ENCODE data around the gene INSL3. TPM values are rescaled to one million over a fixed set of nuclear protein-coding genes. Genes with fewer than 3 reads are reported as not detected.

The INSL3 gene
- total RNA-seq, 5 donors from 2014 or later (not counting 1 experiment from before 2014, with no cell fraction given): 4.3 to 8.9 (median 5.4) TPM

- Mint-ChIP-seq H3K36me3 (no peaks in the 10 kb centered on the region), H3K4me1 (peaks cover 44 to 57% (median 48%) of the 10 kb centered on the region in 3 donors), H3K4me3 (peak overlapping the region in 1 of 3 donors; percentile 77), H3K9me3 (no peaks in the 10 kb centered on the region), H3K27me3 (no peaks in the 10 kb centered on the region), H3K27ac (peak overlapping the region in 1 of 2 donors; percentile 34)
- ChIA-PET CTCF (interaction anchor here in 1 of 2 donors (0.7 kb wide), 1 partner anchor 351 kb away, joined by 3 read pairs; no protein-coding TSS in a partner anchor), POLR2A (no interaction called here)
- no peak for DNase-seq
- Histone ChIP-seq H3K27me3 (replicated peaks in 1 of 2; ENCODE audit: control insufficient read depth in 2 of 2, extremely low read depth in 1 of 2, insufficient read depth in 2 of 2, low read length in 1 of 2) (peaks cover 0 to 26% of the 10 kb centered on the region in 2 experiments), H3K9me3 (no peaks in the 10 kb centered on the region), H3K36me3 (ENCODE audit: control insufficient read depth in 2 of 2, extremely low read depth in 1 of 2, insufficient read depth in 1 of 2, low read length in 1 of 2) (no peaks in the 10 kb centered on the region), H3K27ac (ENCODE audit: low read length) (no peak overlapping the region), H3K4me1 (ENCODE audit: control insufficient read depth in 1 of 2, extremely low read depth in 1 of 2, insufficient read depth in 2 of 2, low read length in 2 of 2) (peaks cover 28 to 48% of the 10 kb centered on the region in 2 experiments), H3K4me3 (ENCODE audit: control insufficient read depth in 1 of 2, extremely low read depth in 1 of 2, low read length in 1 of 2) (no peak overlapping the region)
- 75% methylated on average over 5 of the region's 11 CpGs for WGBS (ENCODE audit: insufficient coverage)
- ATAC-seq (replicated peaks in 1 of 4): no peak
Observed at GRCh38 chr19:17797424-17798201, 23.7 kb downstream of the INSL3 start.

DNA sequence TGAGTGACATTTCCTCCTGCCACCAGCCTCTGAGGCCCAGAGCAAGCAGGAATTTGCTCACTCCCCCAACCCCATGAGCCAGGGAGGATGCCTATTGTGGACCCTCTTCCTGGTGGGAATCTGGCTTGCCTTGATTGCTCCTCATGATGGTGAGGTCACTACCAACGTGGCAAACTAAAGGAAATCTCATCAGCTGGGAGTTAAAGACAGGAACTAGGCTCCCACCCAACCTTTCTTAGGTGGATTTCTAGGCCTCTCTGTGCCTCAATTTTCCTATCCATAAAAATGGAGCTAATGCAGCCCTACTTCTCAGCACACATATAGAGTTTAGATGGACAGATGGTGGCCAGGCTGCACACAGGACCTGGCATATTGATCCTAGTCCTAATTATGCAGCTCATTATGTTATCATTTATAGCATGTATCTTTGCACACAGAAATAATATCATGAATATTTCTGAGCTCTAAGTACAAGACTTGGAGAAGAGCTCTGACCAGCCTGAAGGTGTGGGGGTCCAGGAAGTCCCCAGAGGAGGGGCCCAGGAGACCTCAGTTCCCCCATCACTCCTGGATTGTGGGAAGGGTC is 24.4 kb downstream of the INSL3 start:
- Mint-ChIP-seq H3K27me3 (no peaks in the 10 kb centered on the region), H3K9me3 (no peaks in the 10 kb centered on the region), H3K4me1 (peaks cover 39 to 54% (median 45%) of the 10 kb centered on the region in 3 donors), H3K36me3 (no peaks in the 10 kb centered on the region), H3K27ac (peak overlapping the region in 1 of 2 donors; percentile 52), H3K4me3 (peak overlapping the region in 1 of 3 donors; percentile 77)
- H3K27me3 ChIP-seq (replicated peaks in 1 of 2; ENCODE audit: control insufficient read depth in 2 of 2, extremely low read depth in 1 of 2, insufficient read depth in 2 of 2, low read length in 1 of 2): peaks cover 0 to 26% of the 10 kb centered on the region in 2 experiments
- H3K36me3 ChIP-seq (ENCODE audit: control insufficient read depth in 2 of 2, extremely low read depth in 1 of 2, insufficient read depth in 1 of 2, low read length in 1 of 2): no peaks in the 10 kb centered on the region
- no CpG with 5 or more reads among the region's 1 CpG for WGBS (ENCODE audit: insufficient coverage)
- no peaks in the 10 kb centered on the region for H3K9me3 ChIP-seq
- CTCF ChIA-PET: no interaction called here
- no peak for ATAC-seq (replicated peaks in 1 of 4)
- H3K27ac ChIP-seq (ENCODE audit: low read length): no peak overlapping the region
- POLR2A ChIA-PET: no interaction called here
- H3K4me3 ChIP-seq (ENCODE audit: control insufficient read depth in 1 of 2, extremely low read depth in 1 of 2, low read length in 1 of 2): peak overlapping the region in 1 of 2 donors; percentile 3
- DNase-seq: no peak
- H3K4me1 ChIP-seq (ENCODE audit: control insufficient read depth in 1 of 2, extremely low read depth in 1 of 2, insufficient read depth in 2 of 2, low read length in 2 of 2): peaks cover 23 to 45% of the 10 kb centered on the region in 2 experiments

- ChIA-PET CTCF (interaction anchor here (0.5 to 0.6 kb wide), 3 partner anchors 416 to 798 kb away, joined by 3 to 4 read pairs (median 3); no protein-coding TSS in a partner anchor), POLR2A (no interaction called here)
- no peaks in the 10 kb centered on the region for H3K9me3 Mint-ChIP-seq
- no peaks in the 10 kb centered on the region for H3K36me3 ChIP-seq (ENCODE audit: control insufficient read depth in 2 of 2, extremely low read depth in 1 of 2, insufficient read depth in 1 of 2, low read length in 1 of 2)
- ATAC-seq (replicated peaks in 1 of 4) (peak in 1 of 4 experiments; percentile 29), DNase-seq (no peak)
- peak overlapping the region in 2 of 3 donors; percentile 55 to 77 for H3K4me3 Mint-ChIP-seq
- H3K4me1 ChIP-seq (ENCODE audit: control insufficient read depth in 1 of 2, extremely low read depth in 1 of 2, insufficient read depth in 2 of 2, low read length in 2 of 2): peaks cover 29 to 51% of the 10 kb centered on the region in 2 experiments
- peak overlapping the region in 1 of 2 donors; percentile 3 for H3K4me3 ChIP-seq (ENCODE audit: control insufficient read depth in 1 of 2, extremely low read depth in 1 of 2, low read length in 1 of 2)
- H3K27me3 ChIP-seq (replicated peaks in 1 of 2; ENCODE audit: control insufficient read depth in 2 of 2, extremely low read depth in 1 of 2, insufficient read depth in 2 of 2, low read length in 1 of 2): peaks cover 0 to 26% of the 10 kb centered on the region in 2 experiments
- no peaks in the 10 kb centered on the region for H3K27me3 Mint-ChIP-seq
- peaks cover 45 to 62% (median 52%) of the 10 kb centered on the region in 3 donors for H3K4me1 Mint-ChIP-seq
- H3K9me3 ChIP-seq: no peaks in the 10 kb centered on the region
- H3K27ac ChIP-seq (ENCODE audit: low read length): no peak overlapping the region
- WGBS (ENCODE audit: insufficient coverage): 73% methylated on average over 4 of the region's 6 CpGs
- H3K36me3 Mint-ChIP-seq: no peaks in the 10 kb centered on the region
- peak overlapping the region; percentile 43 to 52 for H3K27ac Mint-ChIP-seq
Observed at GRCh38 chr19:17796013-17796837, 25.1 kb downstream of the INSL3 start.

GRCh38 chr19:17795495-17795856 is 25.8 kb downstream of the INSL3 start:
- ChIA-PET CTCF (interaction anchor here (0.5 to 0.6 kb wide), 2 partner anchors 515 to 799 kb away, joined by 3 to 4 read pairs; no protein-coding TSS in a partner anchor), POLR2A (no interaction called here)
- Mint-ChIP-seq H3K4me1 (peaks cover 50 to 65% (median 55%) of the 10 kb centered on the region in 3 donors), H3K27me3 (no peaks in the 10 kb centered on the region), H3K9me3 (no peaks in the 10 kb centered on the region), H3K36me3 (no peaks in the 10 kb centered on the region), H3K4me3 (peak overlapping the region; percentile 24 to 77 (median 55)), H3K27ac (no peak overlapping the region)
- no peak for ATAC-seq (replicated peaks in 1 of 4)
- no peak for DNase-seq
- Histone ChIP-seq H3K9me3 (no peaks in the 10 kb centered on the region), H3K27ac (ENCODE audit: low read length) (no peak overlapping the region), H3K36me3 (ENCODE audit: control insufficient read depth in 2 of 2, extremely low read depth in 1 of 2, insufficient read depth in 1 of 2, low read length in 1 of 2) (no peaks in the 10 kb centered on the region), H3K4me3 (ENCODE audit: control insufficient read depth in 1 of 2, extremely low read depth in 1 of 2, low read length in 1 of 2) (peak overlapping the region; percentile 38 to 62), H3K4me1 (ENCODE audit: control insufficient read depth in 1 of 2, extremely low read depth in 1 of 2, insufficient read depth in 2 of 2, low read length in 2 of 2) (peaks cover 29 to 57% of the 10 kb centered on the region in 2 experiments), H3K27me3 (replicated peaks in 1 of 2; ENCODE audit: control insufficient read depth in 2 of 2, extremely low read depth in 1 of 2, insufficient read depth in 2 of 2, low read length in 1 of 2) (peaks cover 0 to 26% of the 10 kb centered on the region in 2 experiments)
- 65% methylated on average over 14 of the region's 14 CpGs for WGBS (ENCODE audit: insufficient coverage)

- H3K36me3 ChIP-seq (ENCODE audit: control insufficient read depth in 2 of 2, extremely low read depth in 1 of 2, insufficient read depth in 1 of 2, low read length in 1 of 2): no peaks in the 10 kb centered on the region
- ATAC-seq (replicated peaks in 1 of 4) (peak in 3 of 4 experiments; percentile 13 to 36 (median 33)), DNase-seq (peak in 8 of 35 experiments; percentile 10 to 41 (median 23))
- ChIA-PET CTCF (interaction anchor here in 1 of 2 donors (1.0 kb wide), 1 partner anchor 53 kb away, joined by 3 read pairs; the partner anchor contains the start of gene JAK3), POLR2A (no interaction called here)
- no peaks in the 10 kb centered on the region for H3K9me3 ChIP-seq
- peaks cover 0 to 26% of the 10 kb centered on the region in 2 experiments for H3K27me3 ChIP-seq (replicated peaks in 1 of 2; ENCODE audit: control insufficient read depth in 2 of 2, extremely low read depth in 1 of 2, insufficient read depth in 2 of 2, low read length in 1 of 2)
- Mint-ChIP-seq H3K4me3 (peak within 1 kb of the TSS; percentile 55 to 77 (median 59)), H3K9me3 (no peaks in the 10 kb centered on the region), H3K36me3 (no peaks in the 10 kb centered on the region), H3K27ac (peak within 1 kb of the TSS; percentile 67 to 71), H3K27me3 (no peaks in the 10 kb centered on the region), H3K4me1 (peaks cover 56 to 70% (median 61%) of the 10 kb centered on the region in 3 donors)
- 19% methylated on average over 41 of the region's 50 CpGs for WGBS (ENCODE audit: insufficient coverage)
- peak within 1 kb of the TSS; percentile 38 to 62 for H3K4me3 ChIP-seq (ENCODE audit: control insufficient read depth in 1 of 2, extremely low read depth in 1 of 2, low read length in 1 of 2)
- H3K27ac ChIP-seq (ENCODE audit: low read length): no peak within 1 kb of the TSS
- peaks cover 29 to 62% of the 10 kb centered on the region in 2 experiments for H3K4me1 ChIP-seq (ENCODE audit: control insufficient read depth in 1 of 2, extremely low read depth in 1 of 2, insufficient read depth in 2 of 2, low read length in 2 of 2)
Observed at GRCh38 chr19:17794731-17795494, 26.4 kb downstream of the INSL3 start, which contains the start of gene B3GNT3. TSS of gene B3GNT3 (plus strand) at chr19:17795138. CDS start at chr19:17807808, 12,670 bp downstream.
